Eye (tissue), 1 donor: Measurements from ENCODE around the gene FBXO28.
A peak's percentile ranks its signal among the peaks of the same experiment; 100 is the strongest.

ENCODE experiments used
- DNase-seq: peaks from one replicate; pipeline ENCODE4 v3.0.0-alpha.2; 2015

The FBXO28 gene

GRCh38 chr1:224160171-224160682, 46.3 kb downstream of the FBXO28 start:
- DNase-seq, result no peak

DNA sequence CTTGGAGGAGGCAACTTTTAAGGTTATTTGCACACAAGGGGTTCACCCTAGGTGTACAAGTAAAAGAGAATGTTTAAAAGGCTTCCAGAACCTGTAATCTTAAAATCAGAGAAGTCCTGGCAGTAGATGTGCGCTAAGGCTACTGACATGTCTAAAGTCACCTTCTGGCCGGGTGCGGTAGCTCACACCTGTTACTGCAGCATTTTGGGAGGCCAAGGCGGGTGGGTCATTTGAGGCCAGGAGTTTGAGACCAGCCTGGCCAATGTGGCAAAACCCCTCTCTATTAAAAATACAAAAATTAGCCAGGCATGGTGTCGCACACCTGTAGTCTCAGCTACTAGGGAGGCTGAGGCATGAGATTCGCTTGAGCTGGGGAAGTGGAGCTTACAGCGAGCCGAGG, 48.9 kb downstream of the FBXO28 start:
- no peak for DNase-seq

GRCh38 chr1:224163311-224163710, 49.4 kb downstream of the FBXO28 start:
- DNase-seq, result no peak

DNA sequence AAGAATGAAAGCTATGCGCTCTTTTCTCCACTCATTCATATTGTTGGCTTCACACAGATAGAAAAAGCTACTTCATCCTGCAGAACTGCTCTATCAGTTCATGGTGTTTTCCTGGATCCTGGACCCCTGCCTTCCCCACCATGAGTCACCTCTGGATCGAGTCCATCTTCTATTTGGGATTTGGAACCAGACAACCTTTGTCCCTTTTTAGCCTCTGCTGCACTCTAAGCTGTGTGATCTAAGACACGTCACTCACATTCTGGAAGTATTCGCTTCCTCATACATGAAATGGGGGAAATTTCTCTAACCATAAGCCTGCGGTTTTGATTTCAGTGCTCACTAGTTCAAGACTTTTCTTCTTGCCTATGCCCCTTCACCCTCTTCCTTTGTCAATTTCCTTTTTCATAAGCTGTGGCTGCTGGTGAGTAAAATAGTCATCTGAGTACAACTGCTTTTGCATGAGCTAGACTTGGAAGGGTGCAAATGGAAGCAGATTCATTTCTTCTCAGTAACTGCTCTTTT, 55.0 kb downstream of the FBXO28 start:
- DNase-seq, result peak; percentile 12

- no peak for DNase-seq
These were observed 55.9 kb downstream of the FBXO28 start for GRCh38 chr1:224169718-224170270.

DNA sequence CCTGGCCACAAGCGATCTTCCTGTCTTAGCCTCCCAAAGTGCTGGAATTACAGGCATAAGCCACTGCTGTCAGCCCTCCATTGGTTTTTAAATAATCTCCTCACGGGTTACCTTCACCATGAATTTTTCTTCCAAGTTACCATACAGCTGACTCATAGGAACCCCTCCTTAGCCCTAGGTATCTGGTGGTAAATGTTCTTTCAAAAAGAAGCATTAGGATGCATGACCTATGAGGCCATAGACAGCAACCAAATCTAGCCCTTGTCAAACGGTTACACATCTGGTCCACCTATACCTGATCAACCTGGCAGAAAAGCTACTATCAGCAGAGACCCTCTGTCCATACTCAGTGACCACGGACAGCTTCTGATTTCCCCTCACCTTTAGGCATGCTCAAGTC, 56.4 kb downstream of the FBXO28 start:
- DNase-seq, result no peak

DNA sequence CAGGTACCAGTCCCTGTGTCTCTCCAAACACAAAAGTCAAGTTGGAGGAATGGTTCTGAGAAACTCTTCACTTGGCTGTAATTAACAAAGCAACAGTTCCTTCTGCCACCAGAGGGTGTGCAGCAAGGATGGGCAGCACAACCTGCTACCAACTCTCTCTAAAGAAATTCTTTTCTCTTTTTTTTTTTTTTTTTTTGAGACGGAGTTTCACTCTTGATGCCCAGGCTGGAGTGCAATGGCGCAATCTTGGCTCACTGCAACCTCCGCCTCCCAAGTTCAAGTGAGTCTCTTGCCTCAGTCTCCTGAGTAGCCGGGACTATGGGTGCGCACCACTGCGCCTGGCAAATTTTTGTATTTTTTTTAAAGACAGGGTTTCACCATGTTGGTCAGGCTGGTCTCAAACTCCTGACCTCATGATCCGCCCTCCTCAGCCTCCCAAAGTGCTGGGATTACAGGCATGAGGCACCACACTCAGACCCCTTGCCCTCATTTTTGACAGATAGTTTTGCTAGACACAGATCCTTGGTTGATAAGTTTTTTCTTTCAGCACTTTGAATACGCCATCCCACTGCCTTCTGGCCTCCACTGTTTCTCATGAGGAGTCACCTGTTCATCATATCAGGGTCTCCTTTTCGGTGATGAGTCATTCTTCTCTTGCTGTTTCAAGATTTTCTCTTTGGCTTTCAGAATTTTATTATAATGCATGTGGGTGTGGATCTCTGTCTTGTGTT, 57.0 kb downstream of the FBXO28 start:
- DNase-seq, result no peak

GRCh38 chr1:224172229-224172628, 58.3 kb downstream of the FBXO28 start:
- no peak for DNase-seq

DNA sequence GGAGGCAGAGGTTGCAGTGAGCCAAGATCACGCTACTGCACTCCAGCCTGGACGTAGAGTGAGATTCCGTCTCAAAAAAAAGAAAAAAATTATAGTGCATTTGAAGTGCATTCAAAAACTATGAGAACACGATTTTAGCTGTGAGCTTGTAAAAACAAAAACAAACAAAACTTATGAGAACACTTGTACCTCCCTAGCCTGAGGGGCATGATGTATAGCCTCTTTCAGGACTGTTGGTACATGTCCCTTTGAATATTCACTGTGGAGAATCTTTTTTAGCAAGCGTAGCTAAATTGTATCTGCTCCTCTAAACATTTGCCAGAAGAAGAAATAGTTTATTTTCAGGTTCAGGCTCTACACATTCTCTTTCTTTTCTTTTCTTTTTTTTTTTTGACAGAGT, 59.6 kb downstream of the FBXO28 start:
- no peak for DNase-seq

GRCh38 chr1:224175617-224176016, 61.7 kb downstream of the FBXO28 start:
- DNase-seq, result peak; percentile 62

GRCh38 chr1:224177356-224177999, 63.6 kb downstream of the FBXO28 start:
- DNase-seq, result no peak

DNA sequence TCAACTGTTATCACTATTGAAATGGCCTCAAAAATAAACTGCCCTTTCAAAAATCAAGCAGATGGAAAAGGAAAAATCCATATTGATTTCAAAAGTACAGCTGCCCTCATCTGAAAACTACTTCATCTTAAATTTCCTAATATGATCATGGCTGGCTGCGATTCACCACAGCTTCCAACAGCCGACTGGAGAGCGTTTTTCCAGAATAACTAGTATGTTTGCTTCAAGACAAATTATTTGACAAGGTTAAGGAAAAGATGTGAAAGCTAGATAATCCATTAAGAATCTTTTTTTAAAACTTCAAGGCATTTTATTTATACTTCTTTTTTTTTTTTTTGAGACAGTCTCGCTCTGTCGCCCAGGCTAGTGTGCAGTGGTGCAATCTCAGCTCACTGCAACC, 65.0 kb downstream of the FBXO28 start:
- no peak for DNase-seq

DNA sequence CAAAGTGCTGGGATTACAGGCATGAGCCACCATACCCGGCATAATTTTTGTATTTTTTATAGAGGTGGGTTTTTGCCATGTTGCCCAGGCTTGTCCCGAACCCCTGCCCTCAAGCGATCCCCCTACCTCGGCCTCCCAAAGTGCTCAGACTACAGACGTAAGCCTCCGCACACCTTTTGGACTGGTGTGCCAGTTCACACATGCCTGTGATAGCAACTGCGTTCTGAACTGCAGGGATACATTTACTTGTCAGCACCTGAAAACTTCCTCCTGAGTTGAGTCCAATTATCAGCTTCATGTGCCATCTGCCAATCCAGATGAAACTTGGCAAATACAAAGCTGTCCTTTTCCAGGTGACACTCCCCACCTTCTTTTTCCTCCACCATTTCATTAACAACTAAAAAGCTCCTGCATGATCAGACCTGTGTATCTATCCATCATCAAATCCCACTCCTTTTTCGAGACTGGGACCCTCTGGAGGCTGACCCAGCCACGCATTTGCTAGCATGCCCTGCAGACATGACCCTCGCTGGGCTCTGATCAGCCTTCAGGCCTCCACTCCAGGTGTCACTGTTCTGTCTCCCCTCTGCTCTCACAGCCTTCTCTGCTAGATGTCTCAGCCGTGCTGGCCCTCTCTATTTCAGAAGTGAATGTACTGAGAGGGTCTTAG, 67.0 kb downstream of the FBXO28 start:
- no peak for DNase-seq

GRCh38 chr1:224181453-224181810, 67.5 kb downstream of the FBXO28 start:
- DNase-seq, result no peak

DNA sequence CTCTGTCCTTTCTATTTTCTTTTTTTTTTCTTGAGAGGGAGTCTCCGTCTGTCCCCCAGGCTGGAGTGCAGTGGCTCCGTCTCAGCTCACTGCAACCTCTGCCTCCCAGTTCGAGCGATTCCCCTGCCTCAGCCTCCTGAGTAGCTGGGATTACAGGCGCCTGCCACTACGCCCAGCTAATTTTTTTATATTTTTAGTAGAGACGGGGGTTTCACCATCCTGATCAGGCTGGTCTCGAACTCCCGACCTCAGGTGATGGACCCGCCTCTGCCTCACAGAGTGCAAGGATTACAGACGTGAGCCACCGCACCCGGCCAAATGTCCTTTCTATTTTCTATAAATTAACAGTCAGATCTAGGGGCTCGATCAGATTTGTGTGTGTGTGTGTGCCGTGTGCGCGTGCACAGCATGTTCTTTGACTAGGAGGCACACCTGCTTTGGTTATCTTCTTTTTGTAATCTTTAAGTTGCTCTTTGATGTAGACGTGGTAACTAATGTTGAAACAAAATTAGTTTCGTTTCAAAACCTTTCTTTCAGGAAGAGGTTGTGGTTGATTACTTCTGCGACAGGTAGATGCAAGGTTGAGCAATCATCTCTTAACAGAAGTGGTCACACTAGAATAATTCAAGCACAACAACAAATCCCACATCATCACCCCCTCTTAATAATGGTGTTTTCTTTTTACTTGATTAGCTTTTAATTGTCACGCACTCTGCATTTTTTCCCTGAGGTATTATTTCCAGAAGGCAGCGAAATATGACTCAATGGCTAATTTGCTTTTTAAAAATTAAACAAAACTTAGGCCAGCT, 68.3 kb downstream of the FBXO28 start:
- DNase-seq, result no peak

GRCh38 chr1:224182866-224183590, 69.1 kb downstream of the FBXO28 start, which contains the start of gene DEGS1:
Gene DEGS1, plus strand, starts transcription at chr1:224183240. Its CDS starts 97 bp downstream, at chr1:224183337.
- peak; percentile 95 for DNase-seq

DNA sequence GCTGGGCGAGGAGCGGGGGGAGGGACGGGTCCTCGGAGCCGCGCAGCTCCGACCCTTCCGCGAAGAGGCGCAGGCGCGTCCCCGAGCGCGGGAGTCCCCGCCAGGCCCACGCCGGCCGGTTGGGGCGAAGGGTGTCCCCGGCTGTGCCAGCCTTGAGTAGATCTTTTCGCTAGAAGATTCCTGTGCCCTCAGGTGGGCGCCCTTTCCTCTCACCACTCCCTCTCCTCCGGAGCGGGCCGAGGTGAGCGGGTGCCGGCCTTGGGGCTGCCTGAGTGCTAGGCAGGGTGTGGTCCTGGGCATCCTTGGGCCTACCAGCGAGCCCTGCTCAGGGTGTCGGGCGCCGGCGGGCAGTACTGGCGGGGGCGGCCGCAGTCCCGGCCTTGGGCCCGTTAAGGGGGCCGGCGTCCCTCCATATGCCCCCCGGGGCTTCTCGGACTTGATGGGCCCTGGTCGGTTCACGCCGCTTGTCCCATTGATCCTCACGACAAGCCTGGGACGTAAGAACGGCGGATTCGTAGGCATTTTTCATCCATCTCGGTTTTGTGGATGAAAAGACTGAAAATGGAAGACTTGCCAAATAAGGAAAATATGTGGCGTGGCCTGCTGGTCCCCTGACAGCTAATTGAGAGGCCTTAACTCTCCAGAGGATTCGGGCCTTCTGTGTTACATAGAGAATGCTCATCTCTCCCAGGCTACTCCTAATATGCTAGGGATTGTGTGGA, 69.8 kb downstream of the FBXO28 start:
- DNase-seq, result peak; percentile 88

- no peak for DNase-seq
These were observed 71.3 kb downstream of the FBXO28 start for GRCh38 chr1:224185208-224185607.

DNA sequence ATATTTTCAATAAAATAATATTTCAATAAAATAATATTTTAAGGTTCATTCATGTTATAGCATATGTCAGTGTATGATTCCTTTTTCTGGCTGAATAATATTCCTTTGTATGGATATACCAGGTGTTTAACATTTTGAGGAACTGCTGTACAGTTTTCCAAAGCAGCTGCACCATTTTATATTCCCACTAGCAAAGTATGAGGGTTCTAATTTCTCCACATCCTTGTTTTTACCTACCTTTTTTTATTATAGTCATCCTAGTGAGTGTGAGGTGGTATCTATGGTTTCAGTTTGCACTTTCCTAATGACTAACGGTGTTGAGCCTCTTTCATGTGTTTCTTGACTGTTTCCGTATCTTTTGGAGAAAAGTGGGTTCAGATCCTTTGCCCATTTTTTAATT, 74.4 kb downstream of the FBXO28 start:
- no peak for DNase-seq

DNA sequence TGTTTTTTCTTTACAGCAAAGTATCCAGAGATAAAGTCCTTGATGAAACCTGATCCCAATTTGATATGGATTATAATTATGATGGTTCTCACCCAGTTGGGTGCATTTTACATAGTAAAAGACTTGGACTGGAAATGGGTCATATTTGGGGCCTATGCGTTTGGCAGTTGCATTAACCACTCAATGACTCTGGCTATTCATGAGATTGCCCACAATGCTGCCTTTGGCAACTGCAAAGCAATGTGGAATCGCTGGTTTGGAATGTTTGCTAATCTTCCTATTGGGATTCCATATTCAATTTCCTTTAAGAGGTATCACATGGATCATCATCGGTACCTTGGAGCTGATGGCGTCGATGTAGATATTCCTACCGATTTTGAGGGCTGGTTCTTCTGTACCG, 75.7 kb downstream of the FBXO28 start:
- DNase-seq, result no peak
